Mesenchymal stem cell (in vitro differentiated cells and primary cell): Measurements from ENCODE around the gene DPPA5. TPM values are rescaled to one million over a fixed set of nuclear protein-coding genes. Genes with fewer than 3 reads are reported as not detected.
"Not testable (repeated sequence)": the region's sequence is repeated elsewhere in the genome, so short reads cannot be mapped to it uniquely, and the experiment has no call there.

ENCODE experiments used
- DNase-seq: peaks from one replicate; pipeline ENCODE4 v3.0.0-alpha.2; 2013
- H2AFZ ChIP-seq: one replicate; pipeline ENCODE4 v1.6.1; 2013; ENCODE audit warnings: low read depth, mild to moderate bottlenecking, control low read depth, inconsistent platforms, low read length, moderate library complexity
- H2AK5ac ChIP-seq: 2 replicates; pipeline ENCODE4 v1.6.1; 2013; ENCODE audit warnings: low read length, moderate library complexity, mild to moderate bottlenecking, inconsistent platforms; ENCODE audit not compliant: severe bottlenecking
- H2BK120ac ChIP-seq: one replicate; pipeline ENCODE4 v1.6.1; 2013; ENCODE audit warnings: low read depth, mild to moderate bottlenecking, inconsistent platforms, low read length, moderate library complexity
- H2BK12ac ChIP-seq, 2 experiments: one replicate each; pipeline ENCODE4 v1.6.1; 2013; ENCODE audit warnings: inconsistent platforms in 2 of 2, low read length in 2 of 2, mild to moderate bottlenecking in 2 of 2, moderate library complexity in 2 of 2, control low read depth in 1 of 2
- H2BK15ac ChIP-seq: one replicate; pipeline ENCODE4 v1.6.1; 2013; ENCODE audit warnings: mild to moderate bottlenecking, low read depth, inconsistent platforms; ENCODE audit not compliant: poor library complexity, severe bottlenecking
- H2BK5ac ChIP-seq: 2 replicates; pipeline ENCODE4 v1.6.1; 2013; ENCODE audit warnings: low read depth, mild to moderate bottlenecking, low read length, control low read depth, inconsistent platforms; ENCODE audit not compliant: poor library complexity, severe bottlenecking
- H3K14ac ChIP-seq, 2 experiments: one replicate each; pipeline ENCODE4 v1.6.1; 2013; ENCODE audit warnings: inconsistent platforms in 2 of 2, low read length in 2 of 2, control low read depth in 1 of 2, mild to moderate bottlenecking in 1 of 2, moderate library complexity in 1 of 2
- H3K18ac ChIP-seq, 2 experiments: one replicate each; pipeline ENCODE4 v1.6.1; 2013; ENCODE audit warnings: inconsistent platforms in 2 of 2, low read length in 2 of 2, control low read depth in 1 of 2, low read depth in 1 of 2, mild to moderate bottlenecking in 1 of 2
- H3K23ac ChIP-seq, 2 experiments: one replicate each; pipeline ENCODE4 v1.6.1; 2013; ENCODE audit warnings: inconsistent platforms in 2 of 2, low read length in 2 of 2, mild to moderate bottlenecking in 2 of 2, moderate library complexity in 2 of 2, control low read depth in 1 of 2
- H3K27ac ChIP-seq: 2 replicates; pipeline ENCODE4 v1.5.1; 2013; ENCODE audit warnings: mild to moderate bottlenecking, moderate library complexity, low read length, control low read depth, inconsistent platforms; ENCODE audit not compliant: poor library complexity, severe bottlenecking
- H3K27me3 ChIP-seq, 2 experiments: 2 replicates each; pipeline versions ENCODE4 v1.6.1 to v1.7.0; 2013; ENCODE audit warnings: low read length in 2 of 2, mild to moderate bottlenecking in 2 of 2, moderate library complexity in 2 of 2, control low read depth in 1 of 2, inconsistent platforms in 1 of 2; ENCODE audit not compliant: control insufficient read depth in 1 of 2, insufficient read depth in 1 of 2
- H3K36me3 ChIP-seq, 2 experiments: 2 replicates each; pipeline versions ENCODE4 v1.6.1 to v1.7.0; 2013; ENCODE audit warnings: low read length in 2 of 2, control low read depth in 1 of 2, inconsistent platforms in 1 of 2, low read depth in 1 of 2, mild to moderate bottlenecking in 1 of 2; ENCODE audit not compliant: insufficient read depth in 2 of 2, control insufficient read depth in 1 of 2
- H3K4ac ChIP-seq, 2 experiments: one replicate each; pipeline ENCODE4 v1.6.1; 2013; ENCODE audit warnings: inconsistent platforms in 2 of 2, low read length in 2 of 2, mild to moderate bottlenecking in 2 of 2, moderate library complexity in 2 of 2, control low read depth in 1 of 2, low read depth in 1 of 2
- H3K4me1 ChIP-seq: 2 replicates; pipeline ENCODE4 v1.6.1; 2013; ENCODE audit warnings: low read depth, low read length, control low read depth; ENCODE audit not compliant: control insufficient read depth, insufficient read depth
- H3K4me2 ChIP-seq: 2 replicates; pipeline ENCODE4 v1.6.1; 2013; ENCODE audit warnings: low read length, mild to moderate bottlenecking, inconsistent platforms; ENCODE audit not compliant: poor library complexity, severe bottlenecking
- H3K4me3 ChIP-seq, 2 experiments: 2 replicates each; pipeline versions ENCODE4 v1.5.1 to v1.7.0; 2013; ENCODE audit warnings: low read length in 2 of 2, mild to moderate bottlenecking in 2 of 2, control low read depth in 1 of 2, low read depth in 1 of 2; ENCODE audit not compliant: insufficient read depth in 1 of 2
- H3K79me1 ChIP-seq: replicated peaks from 2 replicates; pipeline ENCODE4 v1.6.1; 2013; ENCODE audit warnings: mild to moderate bottlenecking, control low read depth, low read length, inconsistent platforms; ENCODE audit not compliant: poor library complexity, severe bottlenecking
- H3K9ac ChIP-seq: 2 replicates; pipeline ENCODE4 v1.7.0; 2013; ENCODE audit warnings: mild to moderate bottlenecking, low read length, moderate library complexity
- H3K9me3 ChIP-seq: 2 replicates; pipeline ENCODE4 v1.7.0; 2013; ENCODE audit warnings: mild to moderate bottlenecking, low read length; ENCODE audit not compliant: control insufficient read depth
- H4K8ac ChIP-seq: one replicate; pipeline ENCODE4 v1.6.1; 2013; ENCODE audit warnings: inconsistent platforms, mild to moderate bottlenecking, low read length, moderate library complexity
- H4K91ac ChIP-seq: one replicate; pipeline ENCODE4 v1.6.1; 2013; ENCODE audit warnings: mild to moderate bottlenecking, low read length, inconsistent platforms
- WGBS: methylation state at CpG from one replicate; pipeline ENCODE4 v1.1.7; 2013; ENCODE audit warnings: mixed read lengths; 5-methylcytosine and 5-hydroxymethylcytosine counted together
- small RNA-seq: library from polyadenylated mRNA; stranded (forward); fragments of <200 nt; extraction: miRNeasy Mini kit (QIAGEN cat#:217004); gene quantifications from one replicate; pipeline ENCODE3, GENCODE V24; 2013; ENCODE audit warnings: low read depth

The DPPA5 gene

DNA sequence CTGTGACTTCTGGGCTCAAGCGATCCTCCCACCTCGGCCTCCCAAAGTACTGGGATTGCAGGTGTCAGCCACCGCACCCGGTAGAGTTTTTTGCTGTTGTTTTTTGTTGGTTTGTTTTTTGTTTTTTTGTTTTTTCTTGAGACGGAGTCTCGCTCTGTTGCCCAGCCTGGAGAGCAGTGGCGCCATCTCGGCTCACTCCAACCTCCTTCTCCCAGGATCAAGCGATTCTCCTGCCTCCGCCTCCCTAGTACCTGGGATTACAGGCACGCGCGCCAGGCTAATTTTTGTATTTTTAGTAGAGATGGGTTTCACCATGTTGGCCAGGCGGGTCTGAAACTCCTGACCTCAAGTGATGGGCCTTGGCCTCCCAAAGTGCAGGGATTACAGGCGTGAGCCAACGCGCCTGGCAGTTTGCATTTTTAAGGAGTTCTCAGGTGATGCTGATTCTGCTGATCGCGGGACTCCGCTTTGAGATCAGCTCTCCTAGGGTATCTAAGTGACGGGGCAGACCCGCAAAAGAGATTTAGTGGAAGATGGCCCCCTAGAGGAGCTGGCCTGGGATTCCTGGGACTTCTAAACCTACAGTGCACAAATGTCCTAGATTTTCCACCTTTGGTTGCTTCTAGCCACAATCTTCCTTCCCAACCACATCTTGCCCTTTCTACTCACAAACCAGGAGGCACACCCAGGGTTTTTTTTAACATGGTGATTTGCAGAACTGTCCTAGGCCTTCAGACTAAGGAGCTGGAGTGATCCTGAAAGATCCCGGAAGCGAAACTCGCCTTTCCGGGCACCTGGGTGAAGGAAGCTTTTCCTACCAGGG lies 45.2 kb downstream of the DPPA5 start:
- H4K8ac ChIP-seq = peak overlapping the region; percentile 66
- H2BK15ac ChIP-seq = no peak overlapping the region
- peak overlapping the region in 1 of 2 experiments; percentile 34 for H2BK12ac ChIP-seq
- no peak overlapping the region for H3K27ac ChIP-seq
- H3K9me3 ChIP-seq = no peaks in the 10 kb centered on the region
- H2AFZ ChIP-seq = peak overlapping the region; percentile 97
- peak overlapping the region; percentile 94 for H3K9ac ChIP-seq
- H3K18ac ChIP-seq = peak overlapping the region in 1 of 2 experiments; percentile 94
- peaks cover 19% of the 10 kb centered on the region for H3K79me1 ChIP-seq
- H3K4me3 ChIP-seq = peak overlapping the region; percentile 73 to 96
- peak overlapping the region in 1 of 2 experiments; percentile 73 for H3K4ac ChIP-seq
- no peak overlapping the region for H2BK5ac ChIP-seq
- WGBS = 65% methylated on average over 21 of the region's 26 CpGs
- no peaks in the 10 kb centered on the region for H3K27me3 ChIP-seq
- H4K91ac ChIP-seq = peak overlapping the region; percentile 39
- peak; percentile 51 for DNase-seq
- peak overlapping the region in 1 of 2 experiments; percentile 65 for H3K14ac ChIP-seq
- no peak overlapping the region for H2AK5ac ChIP-seq
- H3K23ac ChIP-seq = peak overlapping the region in 1 of 2 experiments; percentile 31
- H3K36me3 ChIP-seq = no peaks in the 10 kb centered on the region
- H3K4me2 ChIP-seq = peak overlapping the region; percentile 81
- H3K4me1 ChIP-seq = peaks cover 15% of the 10 kb centered on the region
- H2BK120ac ChIP-seq = peak overlapping the region; percentile 21

DNA sequence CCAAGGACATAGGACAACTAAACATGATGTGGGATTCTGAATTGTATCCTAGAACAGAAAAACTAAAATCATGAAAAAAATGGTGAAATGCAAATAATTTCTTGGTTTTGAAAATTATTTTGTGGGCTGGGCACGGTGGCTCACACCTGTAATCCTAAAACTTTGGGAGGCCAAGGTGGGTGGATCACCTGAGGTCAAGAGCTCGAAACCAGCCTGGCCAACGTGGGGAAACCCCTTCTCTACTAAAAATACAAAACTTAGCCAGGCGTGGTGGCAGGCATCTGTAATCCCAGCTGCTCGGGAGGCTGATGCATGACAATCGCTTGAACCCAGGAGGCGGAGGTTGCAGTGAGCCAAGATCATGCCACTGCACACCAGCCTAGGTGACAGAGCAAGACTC lies 50.3 kb downstream of the DPPA5 start:
- not testable (repeated sequence) for H4K8ac ChIP-seq
- 91% methylated on average over 7 of the region's 7 CpGs for WGBS

More for the DNA sequence above, 50.3 kb downstream of the DPPA5 start:
- not testable (repeated sequence) for H3K18ac ChIP-seq, H2BK5ac ChIP-seq, H3K4me3 ChIP-seq, H3K4me1 ChIP-seq, H3K4me2 ChIP-seq, H3K9ac ChIP-seq, H3K27ac ChIP-seq, H3K23ac ChIP-seq, H3K4ac ChIP-seq, H2BK120ac ChIP-seq, H2AFZ ChIP-seq, H2BK15ac ChIP-seq, H2AK5ac ChIP-seq, H3K9me3 ChIP-seq, H3K27me3 ChIP-seq, H3K14ac ChIP-seq, H4K91ac ChIP-seq, H2BK12ac ChIP-seq, DNase-seq
- Histone ChIP-seq H3K36me3 (peaks cover 0 to 12% of the 10 kb centered on the region in 2 experiments), H3K79me1 (peaks cover 27% of the 10 kb centered on the region)

Small RNA genes within 50 kb of the gene (small RNA-seq; reads per million reads assigned to genes)
- gene RPL39P3 = not detected
